SW480 (cell line): Measurements from ENCODE around the gene SLC24A2.

Source experiments
- DNase-seq: peaks from one replicate; pipeline ENCODE4 v3.0.0-alpha.2; 2016; ENCODE audit warnings: low spot score

Gene SLC24A2

GRCh38 chr9:19757745-19758144, 31.1 kb downstream of the SLC24A2 start:
- no peak for DNase-seq

DNA sequence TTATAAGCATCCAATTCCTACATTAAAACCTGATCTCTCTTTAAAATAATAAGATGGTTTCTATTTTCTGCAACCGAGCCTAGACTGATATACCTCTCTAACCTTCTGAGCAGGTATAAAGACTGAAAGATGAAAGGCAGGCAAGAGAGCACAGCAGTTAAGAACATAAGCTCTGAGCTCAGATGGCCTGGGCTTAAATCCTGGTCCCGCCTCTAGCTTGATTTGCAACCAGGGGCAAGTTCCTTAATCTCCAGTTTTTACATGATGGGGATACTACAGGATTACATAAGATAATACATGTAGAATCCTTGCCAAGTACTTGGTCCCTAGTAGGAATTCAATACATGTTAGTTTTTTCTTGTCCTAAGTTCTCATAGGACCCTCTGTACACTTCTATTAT, 33.9 kb downstream of the SLC24A2 start:
- no peak for DNase-seq

GRCh38 chr9:19748278-19749126, 40.3 kb downstream of the SLC24A2 start:
- no peak for DNase-seq

DNA sequence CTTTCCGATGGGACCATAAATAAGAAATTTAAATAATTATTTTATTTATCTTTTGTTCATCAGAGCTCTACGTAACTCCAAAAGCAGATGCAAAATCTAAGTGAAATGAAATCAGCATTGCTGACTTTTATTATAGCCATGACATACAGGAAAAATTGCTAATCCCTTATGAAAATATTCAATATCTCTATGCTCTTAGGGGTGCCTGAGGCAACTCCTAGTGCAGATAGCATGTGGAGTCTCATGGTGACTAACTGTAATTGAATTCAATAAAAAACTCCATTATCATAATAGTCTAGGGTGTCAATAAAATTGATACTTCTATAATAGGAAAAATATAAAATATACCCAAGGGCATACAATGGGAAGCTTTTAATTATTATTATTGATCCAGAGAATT, 42.6 kb downstream of the SLC24A2 start:
- DNase-seq: no peak

DNA sequence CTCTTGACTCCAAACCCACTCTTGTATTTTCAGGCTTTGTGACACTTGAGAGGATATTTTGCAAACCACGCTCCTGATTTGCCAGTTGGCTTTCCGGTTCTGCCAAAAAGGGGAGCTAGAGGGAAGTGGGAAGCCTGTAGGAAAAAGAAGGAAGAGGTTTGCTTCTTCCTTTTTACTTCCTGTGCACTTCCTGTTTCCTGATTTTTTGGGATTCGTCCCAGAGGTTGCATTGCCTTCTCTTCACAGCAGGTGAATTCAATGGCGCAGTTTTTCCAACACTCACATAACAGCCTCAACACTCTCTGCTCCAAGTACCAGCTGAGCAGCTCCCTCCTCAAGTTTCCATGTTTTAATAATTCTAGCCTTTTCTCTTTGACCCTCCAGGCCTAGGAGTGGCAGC, 47.7 kb downstream of the SLC24A2 start:
- DNase-seq: no peak
